ENCODE measurements around the gene ARFIP1. TPM values are rescaled to one million over a fixed set of nuclear protein-coding genes. Genes with fewer than 3 reads are reported as not detected.

The ARFIP1 gene
- total RNA-seq, 5 donors from 2014 or later (not counting 1 experiment from before 2014, with no cell fraction given), result 8.2 to 16.3 (median 12.1) TPM

- Histone ChIP-seq H3K27ac (ENCODE audit: low read length) (no peak overlapping the region), H3K9me3 (no peaks in the 10 kb centered on the region), H3K27me3 (replicated peaks in 1 of 2; ENCODE audit: control insufficient read depth in 2 of 2, extremely low read depth in 1 of 2, insufficient read depth in 2 of 2, low read length in 1 of 2) (no peaks in the 10 kb centered on the region), H3K36me3 (ENCODE audit: control insufficient read depth in 2 of 2, extremely low read depth in 1 of 2, insufficient read depth in 1 of 2, low read length in 1 of 2) (no peaks in the 10 kb centered on the region), H3K4me3 (ENCODE audit: control insufficient read depth in 1 of 2, extremely low read depth in 1 of 2, low read length in 1 of 2) (no peak overlapping the region), H3K4me1 (ENCODE audit: control insufficient read depth in 1 of 2, extremely low read depth in 1 of 2, insufficient read depth in 2 of 2, low read length in 2 of 2) (no peaks in the 10 kb centered on the region)
- H3K9me3 Mint-ChIP-seq, result no peaks in the 10 kb centered on the region
- ATAC-seq (replicated peaks in 1 of 4) (no peak), DNase-seq (no peak)
- peaks cover 24 to 36% (median 24%) of the 10 kb centered on the region in 3 donors for H3K4me1 Mint-ChIP-seq
- no peak overlapping the region for H3K27ac Mint-ChIP-seq
- CTCF ChIA-PET, result no interaction called here
- POLR2A ChIA-PET, result no interaction called here
- WGBS (ENCODE audit: insufficient coverage), result 83% methylated on average over 1 of the region's 1 CpG
- no peaks in the 10 kb centered on the region for H3K27me3 Mint-ChIP-seq
- peaks cover 11% of the 10 kb centered on the region for H3K36me3 Mint-ChIP-seq
- H3K4me3 Mint-ChIP-seq, result no peak overlapping the region
Observed at GRCh38 chr4:152803541-152803940, 23.8 kb downstream of the ARFIP1 start.

- no peak for DNase-seq
- ChIA-PET POLR2A (no interaction called here), CTCF (no interaction called here)
- H3K4me1 ChIP-seq (ENCODE audit: control insufficient read depth in 1 of 2, extremely low read depth in 1 of 2, insufficient read depth in 2 of 2, low read length in 2 of 2), result no peaks in the 10 kb centered on the region
- no peak overlapping the region for H3K4me3 ChIP-seq (ENCODE audit: control insufficient read depth in 1 of 2, extremely low read depth in 1 of 2, low read length in 1 of 2)
- no peak overlapping the region for H3K4me3 Mint-ChIP-seq
- peaks cover 10% of the 10 kb centered on the region for H3K36me3 Mint-ChIP-seq
- H3K27ac Mint-ChIP-seq, result no peak overlapping the region
- no peaks in the 10 kb centered on the region for H3K9me3 Mint-ChIP-seq
- no peak overlapping the region for H3K27ac ChIP-seq (ENCODE audit: low read length)
- no peaks in the 10 kb centered on the region for H3K27me3 ChIP-seq (replicated peaks in 1 of 2; ENCODE audit: control insufficient read depth in 2 of 2, extremely low read depth in 1 of 2, insufficient read depth in 2 of 2, low read length in 1 of 2)
- H3K36me3 ChIP-seq (ENCODE audit: control insufficient read depth in 2 of 2, extremely low read depth in 1 of 2, insufficient read depth in 1 of 2, low read length in 1 of 2), result no peaks in the 10 kb centered on the region
- WGBS (ENCODE audit: insufficient coverage), result 86% methylated on average over 1 of the region's 2 CpGs
- H3K9me3 ChIP-seq, result no peaks in the 10 kb centered on the region
- H3K4me1 Mint-ChIP-seq, result peaks cover 24 to 36% (median 26%) of the 10 kb centered on the region in 3 donors
- no peaks in the 10 kb centered on the region for H3K27me3 Mint-ChIP-seq
- no peak for ATAC-seq (replicated peaks in 1 of 4)
Observed at GRCh38 chr4:152805071-152805650, 25.4 kb downstream of the ARFIP1 start.

- Histone ChIP-seq H3K4me1 (ENCODE audit: control insufficient read depth in 1 of 2, extremely low read depth in 1 of 2, insufficient read depth in 2 of 2, low read length in 2 of 2) (no peaks in the 10 kb centered on the region), H3K9me3 (no peaks in the 10 kb centered on the region), H3K27ac (ENCODE audit: low read length) (no peak overlapping the region), H3K27me3 (replicated peaks in 1 of 2; ENCODE audit: control insufficient read depth in 2 of 2, extremely low read depth in 1 of 2, insufficient read depth in 2 of 2, low read length in 1 of 2) (no peaks in the 10 kb centered on the region), H3K4me3 (ENCODE audit: control insufficient read depth in 1 of 2, extremely low read depth in 1 of 2, low read length in 1 of 2) (no peak overlapping the region), H3K36me3 (ENCODE audit: control insufficient read depth in 2 of 2, extremely low read depth in 1 of 2, insufficient read depth in 1 of 2, low read length in 1 of 2) (no peaks in the 10 kb centered on the region)
- WGBS (ENCODE audit: insufficient coverage), result no CpG with 5 or more reads among the region's 2 CpGs
- H3K4me3 Mint-ChIP-seq, result no peak overlapping the region
- H3K27ac Mint-ChIP-seq, result no peak overlapping the region
- peaks cover 15% of the 10 kb centered on the region for H3K36me3 Mint-ChIP-seq
- no peak for DNase-seq
- H3K9me3 Mint-ChIP-seq, result no peaks in the 10 kb centered on the region
- no peaks in the 10 kb centered on the region for H3K27me3 Mint-ChIP-seq
- ChIA-PET POLR2A (no interaction called here), CTCF (no interaction called here)
- ATAC-seq (replicated peaks in 1 of 4), result no peak
- H3K4me1 Mint-ChIP-seq, result peaks cover 24 to 32% (median 26%) of the 10 kb centered on the region in 3 donors
Observed at GRCh38 chr4:152805818-152806217, 26.1 kb downstream of the ARFIP1 start.

- ChIA-PET POLR2A (interaction anchor here in 1 of 2 donors (0.6 kb wide), 1 partner anchor 672 kb away, joined by 4 read pairs; no protein-coding TSS in a partner anchor), CTCF (interaction anchor here in 1 of 2 donors (0.7 kb wide), 1 partner anchor 305 kb away, joined by 3 read pairs; no protein-coding TSS in a partner anchor)
- H3K4me1 Mint-ChIP-seq, result peaks cover 24% of the 10 kb centered on the region in 3 donors
Observed at GRCh38 chr4:152806501-152807125, 26.9 kb downstream of the ARFIP1 start.

GRCh38 chr4:152807294-152807829 lies 27.6 kb downstream of the ARFIP1 start:
- Histone ChIP-seq H3K27me3 (replicated peaks in 1 of 2; ENCODE audit: control insufficient read depth in 2 of 2, extremely low read depth in 1 of 2, insufficient read depth in 2 of 2, low read length in 1 of 2) (no peaks in the 10 kb centered on the region), H3K36me3 (ENCODE audit: control insufficient read depth in 2 of 2, extremely low read depth in 1 of 2, insufficient read depth in 1 of 2, low read length in 1 of 2) (no peaks in the 10 kb centered on the region), H3K9me3 (no peaks in the 10 kb centered on the region), H3K4me3 (ENCODE audit: control insufficient read depth in 1 of 2, extremely low read depth in 1 of 2, low read length in 1 of 2) (no peak overlapping the region), H3K27ac (ENCODE audit: low read length) (no peak overlapping the region), H3K4me1 (ENCODE audit: control insufficient read depth in 1 of 2, extremely low read depth in 1 of 2, insufficient read depth in 2 of 2, low read length in 2 of 2) (no peaks in the 10 kb centered on the region)
- ChIA-PET CTCF (interaction anchor here in 1 of 2 donors (0.7 kb wide), 1 partner anchor 306 kb away, joined by 3 read pairs; no protein-coding TSS in a partner anchor), POLR2A (interaction anchor here in 1 of 2 donors (0.6 kb wide), 1 partner anchor 142 kb away, joined by 3 read pairs; no protein-coding TSS in a partner anchor)
- Mint-ChIP-seq H3K9me3 (peaks cover under 1 to 6% (median 3%) of the 10 kb centered on the region in 3 donors), H3K27me3 (no peaks in the 10 kb centered on the region), H3K27ac (peak overlapping the region in 1 of 2 donors; percentile 21), H3K36me3 (peaks cover 29% of the 10 kb centered on the region), H3K4me3 (peak overlapping the region in 1 of 3 donors; percentile 18), H3K4me1 (peaks cover 23 to 24% (median 24%) of the 10 kb centered on the region in 3 donors)
- DNase-seq, result peak in 1 of 35 experiments; percentile 18
- 0% methylated on average over 1 of the region's 3 CpGs for WGBS (ENCODE audit: insufficient coverage)
- ATAC-seq (replicated peaks in 1 of 4), result peak in 2 of 4 experiments; percentile 40 to 70

More at GRCh38 chr4:152806501-152807125, 26.9 kb downstream of the ARFIP1 start:
- H3K4me3 ChIP-seq (ENCODE audit: control insufficient read depth in 1 of 2, extremely low read depth in 1 of 2, low read length in 1 of 2), result no peak overlapping the region
- no peak overlapping the region for H3K27ac ChIP-seq (ENCODE audit: low read length)
- no peaks in the 10 kb centered on the region for H3K4me1 ChIP-seq (ENCODE audit: control insufficient read depth in 1 of 2, extremely low read depth in 1 of 2, insufficient read depth in 2 of 2, low read length in 2 of 2)
- Mint-ChIP-seq H3K27me3 (no peaks in the 10 kb centered on the region), H3K4me3 (no peak overlapping the region), H3K36me3 (peaks cover 22% of the 10 kb centered on the region), H3K27ac (no peak overlapping the region), H3K9me3 (peaks cover 0 to 5% (median 3%) of the 10 kb centered on the region in 3 donors)
- WGBS (ENCODE audit: insufficient coverage), result no CpG with 5 or more reads among the region's 3 CpGs
- H3K36me3 ChIP-seq (ENCODE audit: control insufficient read depth in 2 of 2, extremely low read depth in 1 of 2, insufficient read depth in 1 of 2, low read length in 1 of 2), result no peaks in the 10 kb centered on the region
- H3K27me3 ChIP-seq (replicated peaks in 1 of 2; ENCODE audit: control insufficient read depth in 2 of 2, extremely low read depth in 1 of 2, insufficient read depth in 2 of 2, low read length in 1 of 2), result no peaks in the 10 kb centered on the region
- no peak for ATAC-seq (replicated peaks in 1 of 4)
- no peaks in the 10 kb centered on the region for H3K9me3 ChIP-seq
- no peak for DNase-seq

GRCh38 chr4:152808670-152809069 lies 28.9 kb downstream of the ARFIP1 start:
- ChIA-PET CTCF (interaction anchor here in 1 of 2 donors (1.5 kb wide), 1 partner anchor 23 kb away, joined by 3 read pairs; no protein-coding TSS in a partner anchor), POLR2A (no interaction called here)
- Mint-ChIP-seq H3K4me3 (no peak overlapping the region), H3K27me3 (no peaks in the 10 kb centered on the region), H3K36me3 (peaks cover 39% of the 10 kb centered on the region), H3K9me3 (peaks cover 8 to 16% (median 11%) of the 10 kb centered on the region in 3 donors), H3K27ac (no peak overlapping the region), H3K4me1 (peaks cover 17 to 24% (median 21%) of the 10 kb centered on the region in 3 donors)
- DNase-seq (no peak), ATAC-seq (replicated peaks in 1 of 4) (no peak)
- Histone ChIP-seq H3K4me1 (ENCODE audit: control insufficient read depth in 1 of 2, extremely low read depth in 1 of 2, insufficient read depth in 2 of 2, low read length in 2 of 2) (no peaks in the 10 kb centered on the region), H3K27me3 (replicated peaks in 1 of 2; ENCODE audit: control insufficient read depth in 2 of 2, extremely low read depth in 1 of 2, insufficient read depth in 2 of 2, low read length in 1 of 2) (no peaks in the 10 kb centered on the region), H3K27ac (ENCODE audit: low read length) (no peak overlapping the region), H3K4me3 (ENCODE audit: control insufficient read depth in 1 of 2, extremely low read depth in 1 of 2, low read length in 1 of 2) (no peak overlapping the region), H3K9me3 (no peaks in the 10 kb centered on the region), H3K36me3 (ENCODE audit: control insufficient read depth in 2 of 2, extremely low read depth in 1 of 2, insufficient read depth in 1 of 2, low read length in 1 of 2) (no peaks in the 10 kb centered on the region)
- 100% methylated on average over 8 of the region's 8 CpGs for WGBS (ENCODE audit: insufficient coverage)
